ENCODE measurements around the gene BMPR1B.

The BMPR1B gene

DNA sequence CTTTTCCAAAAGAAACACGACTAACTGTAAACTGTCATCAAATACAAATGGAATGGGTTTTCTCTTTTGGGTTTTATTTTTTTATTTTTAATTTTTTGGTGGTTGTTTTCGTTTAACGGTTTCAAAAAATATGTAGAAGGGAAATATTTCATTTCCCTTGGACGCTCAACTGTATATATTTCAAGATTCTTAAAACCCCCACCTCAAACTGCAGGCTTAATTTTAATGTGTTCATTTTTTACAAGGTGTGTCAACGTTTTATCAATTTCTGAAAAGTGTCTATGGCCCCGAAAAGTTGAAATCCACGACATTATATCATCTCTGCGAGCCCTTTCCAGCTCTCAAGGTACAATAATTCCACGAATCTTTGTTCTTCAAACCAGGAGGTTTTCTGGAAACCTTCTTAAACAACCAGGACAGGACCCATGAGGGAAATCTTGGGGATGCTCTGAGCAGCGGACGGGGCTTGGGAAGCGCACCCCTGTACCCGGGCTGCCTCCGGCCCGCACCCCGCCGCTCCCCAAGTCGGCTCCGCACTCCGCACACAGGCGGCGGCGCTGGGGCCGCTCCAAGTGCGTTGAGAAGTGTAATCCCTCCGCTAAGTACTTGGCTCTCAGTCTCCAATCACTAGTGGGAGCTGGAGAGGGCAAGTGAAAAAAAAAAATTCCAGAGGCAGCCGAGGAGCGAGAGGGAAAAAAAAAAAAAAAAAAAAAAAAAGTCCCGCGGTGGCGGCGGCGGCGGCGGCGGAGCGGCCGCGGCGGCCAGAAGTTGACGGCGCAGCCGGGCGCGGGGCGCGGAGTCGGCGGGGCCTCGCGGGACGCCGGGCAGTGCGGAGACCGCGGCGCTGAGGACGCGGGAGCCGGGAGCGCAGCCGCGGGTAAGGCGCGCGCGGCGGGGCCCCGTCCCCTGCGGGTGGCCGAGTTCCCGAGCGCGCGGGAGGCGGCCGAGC, at the start of gene BMPR1B:
TSS of gene BMPR1B (plus strand) at position 764 of the 949 bp plus-strand sequence. CDS start 346,470 bp downstream, outside the sequence.
- DNase-seq (ENCODE audit: low read depth in 2 of 2, low spot score in 1 of 2), result no peak

DNA sequence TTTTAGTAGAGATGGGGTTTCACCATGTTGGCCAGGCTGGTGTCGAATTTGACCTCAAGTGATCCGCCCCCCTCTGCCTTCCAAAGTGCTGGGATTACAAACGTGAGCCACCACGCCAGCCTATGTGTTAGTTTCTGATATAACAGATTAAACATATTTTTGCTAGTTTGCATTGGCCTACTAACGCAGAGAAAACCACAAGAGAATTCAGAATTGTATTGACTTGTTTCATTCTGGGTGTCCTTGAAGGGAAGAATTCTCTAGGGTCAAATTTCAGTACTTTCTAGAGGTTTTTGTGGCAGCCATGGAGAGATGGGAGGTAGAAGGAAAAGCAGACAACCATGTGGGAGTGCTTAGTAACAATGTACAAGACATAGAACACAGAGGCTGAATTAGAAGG, 46.1 kb upstream of the BMPR1B start:
- DNase-seq (ENCODE audit: low read depth in 2 of 2, low spot score in 1 of 2), result no peak

DNA sequence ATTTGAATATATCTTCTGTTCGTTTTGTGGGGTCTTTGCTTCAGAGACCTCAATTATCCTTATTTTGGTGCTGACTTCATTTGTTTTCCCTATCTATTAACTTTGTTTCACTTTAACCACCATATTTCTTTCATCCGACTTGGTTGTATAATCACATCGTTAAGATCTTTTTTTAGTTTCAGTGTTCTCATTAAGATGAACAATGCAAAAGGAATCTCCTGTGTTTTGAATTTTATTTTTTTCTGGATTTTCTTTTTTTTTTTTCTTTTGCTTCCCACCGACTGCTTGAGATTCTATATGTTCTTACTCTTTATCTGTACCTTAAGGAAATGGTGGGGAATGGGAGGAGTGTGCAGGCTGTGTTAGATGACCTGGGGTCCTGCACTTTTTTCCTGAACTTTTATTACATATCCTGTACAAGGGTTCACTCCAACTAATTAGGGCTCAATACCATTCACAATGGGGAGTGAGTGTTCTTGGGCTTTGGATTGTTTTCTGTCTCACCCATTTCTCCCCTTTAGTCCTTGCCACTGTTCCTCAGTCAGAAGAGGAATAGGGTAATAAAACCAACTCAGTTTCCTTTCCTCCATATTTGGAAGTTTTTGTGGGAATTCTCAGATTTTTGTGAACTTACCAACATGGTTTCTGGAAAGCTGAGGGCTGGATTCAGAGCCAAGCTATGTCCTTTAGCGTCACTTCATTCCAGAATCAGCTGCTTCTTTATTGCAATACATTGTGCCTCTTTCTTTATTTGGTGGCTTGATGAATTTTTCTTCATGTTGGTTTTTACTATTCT, 43.2 kb upstream of the BMPR1B start:
- DNase-seq (ENCODE audit: low read depth in 2 of 2, low spot score in 1 of 2), result no peak

DNA sequence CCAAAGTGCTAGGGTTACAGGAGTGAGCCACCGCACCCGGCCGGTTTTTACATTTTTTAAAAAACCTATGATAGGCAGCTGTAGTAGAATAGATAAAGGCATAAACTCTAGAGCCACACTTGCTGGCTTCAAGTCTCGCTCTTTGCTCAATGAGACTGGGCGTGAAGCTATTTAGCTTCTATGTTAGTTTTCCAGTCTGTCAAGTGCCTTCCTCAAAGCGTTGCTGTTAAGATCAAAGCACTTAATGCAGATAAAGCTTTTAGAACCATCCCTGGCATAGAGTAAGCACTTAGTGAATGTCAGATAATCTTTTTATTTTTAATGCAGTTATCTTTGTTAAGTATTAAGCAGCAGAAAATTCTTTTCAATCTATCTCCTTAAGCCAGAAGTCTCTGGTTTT, 42.0 kb upstream of the BMPR1B start:
- DNase-seq (ENCODE audit: low read depth in 2 of 2, low spot score in 1 of 2), result no peak

DNA sequence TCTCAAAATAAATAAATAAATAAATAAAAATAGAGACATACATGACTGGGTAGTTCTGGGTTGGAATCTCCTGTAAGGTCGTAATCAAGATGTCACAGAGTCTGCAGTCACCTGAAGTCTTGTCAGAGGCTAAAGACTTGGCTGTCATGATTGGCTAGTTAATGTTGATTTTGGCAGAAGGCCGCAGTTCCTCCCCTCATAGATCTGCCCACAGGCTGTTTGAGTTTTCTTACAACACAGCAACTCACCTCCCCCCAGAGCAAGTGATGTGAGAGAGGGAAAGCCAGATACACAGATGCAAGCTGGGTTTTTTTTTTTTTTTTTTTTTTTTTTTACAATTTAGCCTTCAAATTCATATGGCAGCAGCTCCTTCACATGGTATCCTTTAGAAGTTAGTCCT, 36.4 kb upstream of the BMPR1B start:
- no peak for DNase-seq (ENCODE audit: low read depth in 2 of 2, low spot score in 1 of 2)

DNA sequence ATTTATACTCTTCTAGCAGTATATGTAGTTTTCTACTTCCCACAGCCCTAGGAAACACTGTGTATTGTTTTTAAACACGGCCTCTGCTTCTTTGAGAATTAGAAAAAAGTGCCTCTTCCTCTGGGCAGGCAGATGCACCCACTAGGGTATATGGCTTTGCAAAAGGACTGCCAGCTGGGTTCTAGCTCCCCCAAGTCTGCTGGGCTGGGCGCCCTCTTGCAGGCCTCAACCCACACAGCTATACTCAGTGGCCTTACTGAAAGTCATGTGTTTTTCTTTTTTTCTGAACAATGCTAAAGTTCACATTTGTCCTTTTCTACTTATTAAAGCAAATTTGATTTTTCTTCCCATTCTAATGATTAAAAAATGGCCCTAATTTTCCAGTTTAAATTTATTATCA, 35.5 kb upstream of the BMPR1B start:
- DNase-seq (ENCODE audit: low read depth in 2 of 2, low spot score in 1 of 2), result no peak

DNA sequence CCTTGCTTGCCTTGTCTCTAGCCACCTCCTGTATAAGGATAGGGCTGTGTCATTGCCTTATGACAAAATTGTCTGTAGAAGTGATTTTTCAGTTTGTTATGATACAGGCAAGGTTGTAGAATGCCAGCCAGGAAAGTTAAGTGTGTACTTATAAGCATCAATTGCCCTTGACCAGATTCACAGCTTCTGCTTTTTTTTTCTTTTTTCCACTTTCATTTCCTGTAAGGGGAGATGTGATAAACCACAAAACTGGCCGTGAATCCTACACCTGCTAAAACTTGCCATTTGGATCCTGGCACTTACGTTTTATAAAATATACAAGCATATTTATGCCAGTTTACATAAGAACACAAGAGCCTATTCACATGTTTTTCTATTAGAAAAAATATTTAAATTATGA, 35.0 kb upstream of the BMPR1B start:
- no peak for DNase-seq (ENCODE audit: low read depth in 2 of 2, low spot score in 1 of 2)

DNA sequence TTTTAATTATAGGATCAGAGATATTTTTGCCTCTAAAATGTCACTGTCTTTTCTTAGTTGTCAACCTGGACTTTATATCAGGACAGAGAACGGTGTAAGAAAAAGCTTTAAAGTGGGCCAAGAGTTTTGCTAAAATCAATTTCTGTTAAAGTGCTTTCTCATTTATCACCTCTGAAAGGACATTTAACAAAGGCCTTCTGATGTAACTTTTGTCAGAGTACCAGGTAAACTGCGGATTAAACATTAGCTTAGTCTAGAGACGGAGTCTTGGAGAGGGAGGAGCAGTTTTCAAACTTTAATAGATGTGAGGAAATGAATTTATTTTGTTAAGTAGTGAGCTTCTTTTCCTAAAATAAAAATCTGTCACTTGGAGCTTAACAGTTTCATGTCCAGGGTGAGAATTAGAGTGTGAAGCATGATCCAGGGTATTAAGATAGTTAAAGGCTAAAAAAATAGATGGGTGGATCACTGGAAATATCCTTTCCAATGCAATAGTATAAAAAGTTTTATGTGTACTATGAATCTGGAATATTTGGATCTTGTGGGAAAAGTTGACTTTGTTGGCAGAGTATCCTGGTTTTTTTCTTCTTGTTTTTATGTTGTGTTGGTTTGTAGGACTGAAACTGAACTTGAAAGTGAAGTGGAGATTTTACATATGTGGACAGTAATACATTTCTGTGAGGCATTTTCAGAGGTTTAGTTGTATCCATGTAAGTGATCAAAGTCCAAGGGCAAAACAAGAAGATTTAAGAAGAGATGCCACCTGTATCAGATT, 33.6 kb upstream of the BMPR1B start:
- no peak for DNase-seq (ENCODE audit: low read depth in 2 of 2, low spot score in 1 of 2)

DNA sequence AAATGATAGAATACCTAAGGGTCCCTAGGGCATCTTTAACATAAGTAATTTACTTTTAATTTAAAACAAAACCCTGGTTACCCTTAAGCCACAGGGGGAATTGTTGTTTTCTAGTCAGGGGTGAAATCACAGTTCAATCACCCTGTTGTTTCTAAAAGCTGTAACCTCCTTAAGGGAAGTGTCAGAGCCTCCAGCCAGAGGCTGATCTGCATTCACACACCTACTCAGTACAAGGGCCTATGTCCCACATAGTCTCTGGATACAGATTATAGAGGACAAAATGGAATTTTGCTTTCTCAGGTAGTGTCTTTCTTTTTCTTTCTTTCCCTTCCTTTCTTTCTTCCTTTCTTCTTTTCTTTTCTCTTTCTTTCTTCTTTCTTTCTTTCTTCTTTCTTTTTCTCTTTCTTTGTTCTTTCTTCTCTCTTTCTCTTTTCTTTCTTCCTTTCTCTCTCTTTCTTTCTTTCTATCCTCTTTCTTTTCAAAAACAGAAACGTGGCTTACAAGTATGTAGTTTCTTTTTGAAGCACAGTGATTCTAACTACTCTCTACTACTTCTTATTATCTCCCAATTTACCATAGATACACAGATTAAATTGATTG, 31.1 kb upstream of the BMPR1B start:
- no peak for DNase-seq (ENCODE audit: low read depth in 2 of 2, low spot score in 1 of 2)

DNA sequence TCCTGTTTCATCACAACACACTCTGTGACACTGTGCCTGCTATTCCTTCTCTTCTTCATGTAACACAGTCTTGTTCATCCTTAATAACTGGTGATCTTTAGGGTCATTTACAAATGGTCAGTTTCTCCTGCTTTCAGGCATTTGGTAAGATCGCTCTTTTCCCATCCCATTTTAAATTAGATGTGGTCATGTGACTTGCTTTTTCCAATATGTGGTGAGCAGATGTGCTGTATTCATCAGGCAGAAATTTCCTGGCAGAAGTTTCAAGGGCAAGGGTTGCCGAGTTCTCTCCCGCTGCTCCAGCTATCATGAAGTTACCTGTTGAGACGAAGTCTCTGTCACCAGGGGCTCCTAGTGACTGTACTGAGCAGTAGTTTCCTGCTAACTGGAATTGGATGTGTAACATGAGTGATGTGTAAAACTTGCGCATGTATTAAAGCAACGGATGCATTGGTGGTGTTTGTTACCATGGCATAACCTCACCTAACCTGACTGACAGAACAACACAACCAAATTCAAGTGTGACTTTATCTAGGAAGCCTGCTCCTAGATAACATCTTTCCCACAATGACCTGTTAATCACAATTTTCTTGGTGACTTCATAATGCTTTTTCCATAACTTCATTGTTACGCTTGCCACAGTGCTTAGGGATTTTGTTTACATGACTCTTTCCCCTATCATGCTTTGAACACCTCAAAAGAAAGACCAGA, 29.5 kb upstream of the BMPR1B start:
- DNase-seq (ENCODE audit: low read depth in 2 of 2, low spot score in 1 of 2), result no peak

DNA sequence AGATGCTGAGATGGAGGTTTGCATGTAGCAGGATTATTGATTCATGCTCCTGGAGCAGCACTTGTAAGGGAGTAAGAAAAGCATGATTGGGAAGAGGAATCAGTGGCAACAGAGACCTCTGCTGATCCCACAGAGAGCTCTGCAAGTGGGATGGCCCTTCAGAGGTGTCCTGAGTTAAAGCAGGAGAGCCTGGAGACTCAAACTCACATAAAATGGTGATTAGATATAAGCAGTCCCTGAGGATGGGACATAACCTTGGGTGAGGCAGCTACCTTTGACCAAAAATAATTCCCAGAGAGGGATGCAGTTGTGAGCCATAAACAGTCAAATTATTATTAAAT, 25.4 kb upstream of the BMPR1B start:
- DNase-seq (ENCODE audit: low read depth in 2 of 2, low spot score in 1 of 2), result no peak

DNA sequence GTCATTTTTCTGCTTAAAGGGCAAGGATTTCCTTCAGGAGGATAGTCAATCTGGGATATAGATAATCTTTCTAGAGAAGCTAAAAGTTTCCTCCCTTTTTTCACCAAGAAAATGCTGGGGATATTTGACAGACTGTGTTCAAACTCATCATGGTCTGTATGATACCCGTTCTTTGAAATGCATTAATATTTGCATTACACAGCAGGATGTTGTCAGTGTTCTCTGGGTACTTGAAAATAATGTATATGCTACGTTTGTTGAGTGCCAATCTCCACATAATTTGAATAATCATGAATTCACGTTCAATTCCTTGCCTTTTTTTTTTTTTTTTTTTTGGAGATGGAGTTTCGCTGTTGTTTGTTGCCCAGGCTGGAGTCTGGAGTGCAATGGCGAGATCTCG, 18.0 kb upstream of the BMPR1B start:
- DNase-seq (ENCODE audit: low read depth in 2 of 2, low spot score in 1 of 2), result no peak

DNA sequence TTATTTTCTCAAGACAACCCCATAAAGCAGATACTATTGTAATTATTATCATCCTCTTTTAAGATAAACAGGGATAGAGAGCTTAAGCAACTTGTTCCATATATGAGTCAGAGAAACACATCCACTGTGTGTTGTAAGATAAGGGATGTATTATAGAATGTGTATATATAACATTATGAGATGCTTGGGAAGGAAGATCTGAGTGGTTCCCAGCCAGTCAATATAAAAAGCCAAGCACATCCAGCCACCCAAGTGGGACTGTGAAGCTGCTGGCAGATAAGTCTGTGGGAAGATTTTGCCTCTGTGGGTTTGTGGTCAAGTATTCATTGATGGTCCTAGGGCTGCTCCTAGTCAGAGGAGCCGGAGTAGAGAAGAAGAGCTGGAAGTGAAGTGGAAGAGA, 16.5 kb upstream of the BMPR1B start:
- no peak for DNase-seq (ENCODE audit: low read depth in 2 of 2, low spot score in 1 of 2)

DNA sequence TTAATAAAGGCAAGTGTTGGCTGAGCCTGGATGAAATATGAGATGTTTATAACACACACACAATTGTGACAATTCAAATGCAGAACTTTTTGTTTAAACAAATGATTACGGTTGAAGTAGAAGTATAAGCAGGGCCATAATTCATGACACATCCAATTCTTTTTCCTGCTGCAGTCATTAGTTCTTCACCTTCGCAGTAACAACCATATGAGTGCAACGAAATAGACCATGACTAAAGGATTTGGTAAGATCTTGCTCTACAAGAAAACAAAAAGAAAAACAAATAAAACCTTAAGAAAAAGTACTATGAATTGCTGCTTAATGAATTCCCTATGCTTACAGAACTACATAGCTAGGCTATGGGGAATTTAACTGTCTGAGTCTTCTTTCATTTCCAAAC, 13.9 kb upstream of the BMPR1B start:
- DNase-seq (ENCODE audit: low read depth in 2 of 2, low spot score in 1 of 2), result no peak

DNA sequence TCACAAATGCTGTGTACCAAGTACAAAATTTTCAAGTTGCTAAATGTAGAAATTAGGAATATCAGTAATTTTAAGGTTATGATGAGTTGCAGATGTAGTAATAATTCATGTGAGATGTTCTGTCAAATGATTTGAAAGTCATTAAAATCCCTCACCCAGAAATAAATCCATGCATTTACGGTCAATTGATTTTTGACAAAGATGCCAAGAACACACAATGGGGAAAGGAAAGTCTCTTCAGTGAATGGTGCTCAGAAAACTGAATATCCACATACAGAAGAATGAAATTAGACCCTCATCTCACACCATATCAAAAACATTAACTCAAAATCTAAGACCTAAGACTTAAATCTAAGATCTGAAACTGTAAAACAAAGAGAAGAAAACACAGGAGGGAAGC, 12.9 kb upstream of the BMPR1B start:
- no peak for DNase-seq (ENCODE audit: low read depth in 2 of 2, low spot score in 1 of 2)

DNA sequence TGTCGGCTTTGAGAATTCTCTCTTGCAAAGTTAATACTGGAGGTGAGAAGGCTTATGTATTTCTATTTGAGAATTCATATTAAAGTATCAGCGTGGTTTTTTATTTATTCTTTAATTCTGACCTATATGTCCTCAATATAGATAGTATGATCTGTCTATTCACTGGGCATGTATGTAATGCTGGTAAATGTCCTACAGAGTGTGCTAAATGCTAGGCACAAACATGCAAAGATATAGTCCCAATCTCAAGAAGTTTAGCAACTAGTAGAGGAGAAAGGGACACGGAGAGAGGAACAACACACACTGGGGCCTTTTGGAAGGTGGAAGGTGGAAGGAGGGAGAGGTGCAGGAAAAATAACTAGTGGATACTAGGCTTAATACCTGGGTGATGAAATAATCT, 11.0 kb upstream of the BMPR1B start:
- no peak for DNase-seq (ENCODE audit: low read depth in 2 of 2, low spot score in 1 of 2)

DNA sequence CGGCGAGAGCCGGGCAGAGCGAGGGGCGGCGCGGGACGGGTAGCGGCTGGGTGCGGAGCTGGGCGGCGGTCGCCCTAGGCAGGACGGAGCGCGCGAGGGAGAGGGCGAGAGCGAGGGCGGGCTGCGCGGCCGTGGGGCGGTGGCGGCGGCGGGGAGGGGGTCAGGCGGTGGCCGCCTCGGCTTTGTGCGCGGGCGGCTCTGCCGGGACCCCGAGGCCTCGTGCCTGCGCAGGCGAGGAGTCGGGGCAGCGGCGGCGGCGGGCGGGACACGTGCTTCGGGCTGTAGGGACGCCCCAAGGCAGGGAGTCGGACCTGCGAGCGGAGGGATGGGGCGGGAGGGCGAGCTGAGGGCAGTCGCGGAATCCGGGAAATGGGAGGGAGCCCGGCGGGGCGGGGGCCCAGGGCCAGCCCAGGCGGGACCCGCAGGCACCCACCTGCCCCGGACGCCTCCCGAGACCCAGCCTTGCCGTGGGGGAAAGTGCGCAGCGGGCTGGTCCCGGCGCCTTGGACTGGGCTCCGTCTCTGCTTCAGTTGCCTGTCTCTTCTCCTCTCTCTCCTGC, 465 bp downstream of the BMPR1B start:
- DNase-seq (ENCODE audit: low read depth in 2 of 2, low spot score in 1 of 2), result no peak

DNA sequence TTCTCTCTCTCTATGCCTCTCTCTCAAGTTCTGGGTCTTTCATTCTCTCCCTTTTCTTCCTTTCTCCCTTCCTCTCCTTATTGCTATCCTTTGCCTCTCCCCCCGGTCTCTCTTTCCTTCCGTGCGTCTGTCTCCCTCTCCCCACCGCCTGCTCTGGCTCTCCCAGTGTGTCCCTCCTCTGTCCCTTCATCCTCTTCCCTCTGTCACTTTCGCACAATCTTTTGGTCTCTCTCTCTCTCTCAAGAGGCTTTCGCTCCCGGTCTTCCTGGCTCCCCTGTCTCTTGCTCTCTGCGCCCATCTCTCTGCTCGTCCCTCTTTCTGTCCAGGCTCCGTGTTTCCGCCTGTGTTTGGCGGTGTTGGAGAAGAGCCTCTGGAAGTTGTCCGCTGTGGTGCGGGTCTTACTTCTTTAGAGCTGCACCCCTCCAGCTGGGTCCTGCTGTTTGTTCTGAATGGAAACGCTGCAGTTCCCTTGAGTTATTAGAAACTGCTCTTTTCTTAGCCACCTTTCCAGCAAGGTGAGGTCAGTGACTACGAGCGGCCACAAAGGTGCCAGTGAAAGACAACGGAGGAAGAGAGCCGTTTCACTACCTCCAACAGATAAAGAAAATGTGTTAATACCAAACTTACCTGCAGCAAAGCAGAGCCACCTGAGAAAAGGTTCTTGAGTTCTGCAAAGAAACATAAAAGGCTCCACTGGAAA, 1.1 kb downstream of the BMPR1B start:
- no peak for DNase-seq (ENCODE audit: low read depth in 2 of 2, low spot score in 1 of 2)

DNA sequence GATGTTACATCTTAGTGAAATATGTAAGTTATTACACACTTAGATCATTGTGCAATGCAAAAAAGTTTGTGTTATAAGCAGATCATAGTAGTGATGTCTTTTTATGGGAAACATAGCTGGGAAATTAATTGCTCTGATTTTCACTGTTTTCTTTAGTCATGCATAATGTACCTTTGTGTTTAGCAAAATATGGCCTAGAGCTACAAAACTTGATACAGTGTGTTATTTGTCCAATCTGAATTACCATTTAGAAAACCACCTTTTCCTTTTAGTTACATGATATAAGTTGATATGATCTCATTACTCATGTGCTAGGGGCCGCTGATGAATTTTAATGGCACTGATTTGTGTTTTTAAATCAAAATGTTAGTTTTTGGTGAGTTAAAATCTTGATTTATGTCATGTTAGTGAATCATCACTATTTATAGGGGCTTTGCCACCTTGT, 2.0 kb downstream of the BMPR1B start:
- DNase-seq (ENCODE audit: low read depth in 2 of 2, low spot score in 1 of 2), result no peak

DNA sequence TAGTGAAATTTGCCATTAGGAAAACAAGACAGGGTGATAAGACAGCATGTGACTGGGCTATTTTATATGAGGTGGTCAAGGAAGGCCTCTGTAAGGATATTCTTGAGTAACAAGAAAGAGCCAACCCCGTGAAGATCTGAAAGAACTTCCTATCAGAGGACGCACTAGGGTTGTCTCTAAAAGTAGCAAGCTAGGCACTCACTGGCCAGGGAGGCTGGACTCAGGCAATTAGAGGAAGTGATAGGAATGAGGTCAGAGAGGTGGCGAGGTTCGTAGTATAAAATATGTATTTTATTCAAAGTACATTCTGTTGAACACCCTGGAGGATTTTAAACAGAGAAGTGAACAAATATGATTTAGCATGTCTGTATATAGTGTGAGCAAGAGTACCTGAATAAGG, 4.6 kb downstream of the BMPR1B start:
- DNase-seq (ENCODE audit: low read depth in 2 of 2, low spot score in 1 of 2), result no peak
